Measurements from ENCODE around the gene IL5. TPM values are rescaled to one million over a fixed set of nuclear protein-coding genes. Genes with fewer than 3 reads are reported as not detected.

IL5 gene
- total RNA-seq, 1 experiment from 2014 or later, result not detected

- DNase-seq (ENCODE audit: low spot score), result no peak
- ChIA-PET CTCF (no interaction called here), POLR2A (ENCODE audit: low non-redundant PET) (no interaction called here)
- no peak for TF ChIP-seq EZH2 (IDR thresholded peaks at IDR 0.05; ENCODE audit: borderline replicate concordance, low read depth, low read length, poor library complexity, severe bottlenecking)
- TF ChIP-seq, protein P1, sequence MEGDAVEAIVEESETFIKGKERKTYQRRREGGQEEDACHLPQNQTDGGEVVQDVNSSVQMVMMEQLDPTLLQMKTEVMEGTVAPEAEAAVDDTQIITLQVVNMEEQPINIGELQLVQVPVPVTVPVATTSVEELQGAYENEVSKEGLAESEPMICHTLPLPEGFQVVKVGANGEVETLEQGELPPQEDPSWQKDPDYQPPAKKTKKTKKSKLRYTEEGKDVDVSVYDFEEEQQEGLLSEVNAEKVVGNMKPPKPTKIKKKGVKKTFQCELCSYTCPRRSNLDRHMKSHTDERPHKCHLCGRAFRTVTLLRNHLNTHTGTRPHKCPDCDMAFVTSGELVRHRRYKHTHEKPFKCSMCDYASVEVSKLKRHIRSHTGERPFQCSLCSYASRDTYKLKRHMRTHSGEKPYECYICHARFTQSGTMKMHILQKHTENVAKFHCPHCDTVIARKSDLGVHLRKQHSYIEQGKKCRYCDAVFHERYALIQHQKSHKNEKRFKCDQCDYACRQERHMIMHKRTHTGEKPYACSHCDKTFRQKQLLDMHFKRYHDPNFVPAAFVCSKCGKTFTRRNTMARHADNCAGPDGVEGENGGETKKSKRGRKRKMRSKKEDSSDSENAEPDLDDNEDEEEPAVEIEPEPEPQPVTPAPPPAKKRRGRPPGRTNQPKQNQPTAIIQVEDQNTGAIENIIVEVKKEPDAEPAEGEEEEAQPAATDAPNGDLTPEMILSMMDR (conservative IDR thresholded peaks at IDR 0.05; ENCODE audit: low read depth, low read length), result no peak
- Histone ChIP-seq H3K4me3 (ENCODE audit: low read depth, low read length, poor library complexity, severe bottlenecking) (no peak overlapping the region), H3K27me3 (replicated peaks; ENCODE audit: insufficient read depth, low read depth, low read length, poor library complexity) (no peaks in the 10 kb centered on the region), H3K4me1 (ENCODE audit: insufficient read depth, low read length, poor library complexity, severe bottlenecking) (peaks cover 11% of the 10 kb centered on the region), H3K36me3 (ENCODE audit: insufficient read depth, low read length, poor library complexity, severe bottlenecking) (no peaks in the 10 kb centered on the region), H3K9me3 (ENCODE audit: low read depth, low read length, poor library complexity, severe bottlenecking) (no peaks in the 10 kb centered on the region), H3K27ac (ENCODE audit: low read depth, low read length, poor library complexity, severe bottlenecking) (no peak overlapping the region)
- no TSS peak for BruUV-seq (replicated peaks)
- intact Hi-C loops (cut with micrococcal nuclease; ENCODE audit: unreplicated experiment), result loop anchor here (10.0 kb wide), 1 partner anchor 313 kb away; no protein-coding TSS in a partner anchor
Observed at GRCh38 chr5:132498152-132498551, 45.2 kb downstream of the IL5 start.

DNA sequence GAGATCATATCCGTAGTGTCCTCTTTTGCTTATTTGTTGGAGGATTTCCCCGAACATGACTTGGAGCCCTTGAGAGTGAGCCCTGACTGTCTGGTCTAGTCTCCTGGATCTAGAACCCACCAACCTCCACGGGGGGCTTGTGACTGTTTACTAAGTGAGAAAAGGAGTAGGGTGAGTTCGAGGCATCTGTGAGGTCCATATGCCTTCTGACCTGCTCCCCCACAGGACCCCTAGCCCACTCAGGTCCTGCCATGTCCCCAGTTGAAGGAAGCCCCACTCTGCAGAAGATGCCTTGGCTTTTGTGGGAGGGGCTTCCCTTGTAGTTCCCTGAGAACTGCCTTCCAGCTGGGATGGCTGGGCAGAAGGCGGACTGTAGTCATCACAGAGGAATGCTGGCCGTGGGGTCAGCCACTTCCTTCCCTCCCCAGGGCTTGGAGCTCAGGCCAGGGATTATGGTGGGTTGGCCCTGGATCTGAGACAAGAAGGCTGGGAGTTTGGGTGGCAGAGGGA is 45.8 kb downstream of the IL5 start:
- H3K27me3 ChIP-seq (replicated peaks; ENCODE audit: insufficient read depth, low read depth, low read length, poor library complexity), result no peaks in the 10 kb centered on the region
- CTCF ChIA-PET, result no interaction called here
- no peaks in the 10 kb centered on the region for H3K9me3 ChIP-seq (ENCODE audit: low read depth, low read length, poor library complexity, severe bottlenecking)
- POLR2A ChIA-PET (ENCODE audit: low non-redundant PET), result no interaction called here
- no TSS peak for BruUV-seq (replicated peaks)
- TF ChIP-seq EZH2 (IDR thresholded peaks at IDR 0.05; ENCODE audit: borderline replicate concordance, low read depth, low read length, poor library complexity, severe bottlenecking), result no peak
- TF ChIP-seq, protein P1 (conservative IDR thresholded peaks at IDR 0.05; ENCODE audit: low read depth, low read length), result no peak
- H3K4me3 ChIP-seq (ENCODE audit: low read depth, low read length, poor library complexity, severe bottlenecking), result no peak overlapping the region
- intact Hi-C loops (cut with micrococcal nuclease; ENCODE audit: unreplicated experiment), result loop anchor here (10.0 kb wide), 1 partner anchor 313 kb away; no protein-coding TSS in a partner anchor
- H3K4me1 ChIP-seq (ENCODE audit: insufficient read depth, low read length, poor library complexity, severe bottlenecking), result peaks cover 11% of the 10 kb centered on the region
- no peaks in the 10 kb centered on the region for H3K36me3 ChIP-seq (ENCODE audit: insufficient read depth, low read length, poor library complexity, severe bottlenecking)
- H3K27ac ChIP-seq (ENCODE audit: low read depth, low read length, poor library complexity, severe bottlenecking), result no peak overlapping the region
- DNase-seq (ENCODE audit: low spot score), result no peak

- no peaks in the 10 kb centered on the region for H3K36me3 ChIP-seq (ENCODE audit: insufficient read depth, low read length, poor library complexity, severe bottlenecking)
- no peaks in the 10 kb centered on the region for H3K9me3 ChIP-seq (ENCODE audit: low read depth, low read length, poor library complexity, severe bottlenecking)
- ChIA-PET POLR2A (ENCODE audit: low non-redundant PET) (no interaction called here), CTCF (interaction anchor here (0.6 to 1.3 kb wide), 3 partner anchors 8 to 40 kb away, joined by 3 to 5 read pairs (median 3); no protein-coding TSS in a partner anchor)
- H3K4me1 ChIP-seq (ENCODE audit: insufficient read depth, low read length, poor library complexity, severe bottlenecking), result peaks cover 11% of the 10 kb centered on the region
- peak; percentile 53 for DNase-seq (ENCODE audit: low spot score)
- intact Hi-C loops (cut with micrococcal nuclease; ENCODE audit: unreplicated experiment), result loop anchor here (10.0 kb wide), 1 partner anchor 312 kb away; no protein-coding TSS in a partner anchor
- peak overlapping the region; percentile 70 for H3K4me3 ChIP-seq (ENCODE audit: low read depth, low read length, poor library complexity, severe bottlenecking)
- no peak overlapping the region for H3K27ac ChIP-seq (ENCODE audit: low read depth, low read length, poor library complexity, severe bottlenecking)
- no peaks in the 10 kb centered on the region for H3K27me3 ChIP-seq (replicated peaks; ENCODE audit: insufficient read depth, low read depth, low read length, poor library complexity)
- TF ChIP-seq EZH2 (IDR thresholded peaks at IDR 0.05; ENCODE audit: borderline replicate concordance, low read depth, low read length, poor library complexity, severe bottlenecking), result no peak
- TF ChIP-seq, protein P1 (conservative IDR thresholded peaks at IDR 0.05; ENCODE audit: low read depth, low read length), result no peak
- no TSS peak for BruUV-seq (replicated peaks)
Observed at GRCh38 chr5:132496631-132497487, 46.5 kb downstream of the IL5 start.

Data from A673 (cell line).